Lower lobe of right lung (tissue), 2 donors: ENCODE measurements around the gene ACAP1. TPM values are rescaled to one million over a fixed set of nuclear protein-coding genes. Genes with fewer than 3 reads are reported as not detected.
A peak's percentile ranks its signal among the peaks of the same experiment; 100 is the strongest.

ENCODE experiments used
- ATAC-seq, 2 donors: fragments of 200-7000 bp; cut with Tn5 transposase; one replicate each; pipeline ENCODE4 v1.9.1; 2020 to 2022; ENCODE audit warnings: mild to moderate bottlenecking in 2 of 2, moderate library complexity in 2 of 2
- DNase-seq: peaks from one replicate; pipeline ENCODE4 v3.0.0-alpha.2; 2020
- H3K27ac ChIP-seq: fragments of 200-600 bp; one replicate; pipeline ENCODE4 v1.8.0; 2022
- H3K27me3 ChIP-seq: fragments of 200-600 bp; one replicate; pipeline ENCODE4 v1.8.0; 2022; ENCODE audit warnings: low read depth
- H3K36me3 ChIP-seq: fragments of 200-600 bp; one replicate; pipeline ENCODE4 v1.8.0; 2022; ENCODE audit warnings: mild to moderate bottlenecking
- H3K4me1 ChIP-seq: fragments of 200-600 bp; one replicate; pipeline ENCODE4 v1.8.0; 2022
- H3K4me3 ChIP-seq: fragments of 200-600 bp; one replicate; pipeline ENCODE4 v1.8.0; 2022; ENCODE audit warnings: mild to moderate bottlenecking
- H3K9me3 ChIP-seq: fragments of 200-600 bp; one replicate; pipeline ENCODE4 v1.8.0; 2022
- intact Hi-C: fragments of 100-400 bp; cut with DNase I; formaldehyde crosslinking; loops from one replicate; pipeline ENCODE4 v1.11.0; 2022
- total RNA-seq: library from RNA; stranded (reverse); fragmentation: NEBNext Ultra II Directional; extraction: Animal tissue kit (Norgen Biotek cat#: 25700); gene quantifications from one replicate; pipeline ENCODE4 v1.2.1, GENCODE V29; 2021
- TF ChIP-seq, protein P1 (sequence below): fragments of 200-600 bp; IDR thresholded peaks from one replicate; pipeline ENCODE4 v1.8.0; 2022; ENCODE audit warnings: antibody characterized with exemption, mild to moderate bottlenecking
- donor health status: DM: no; HTN: yes; CAD: no; lungs with severe emphysema.

ACAP1 gene
- total RNA-seq, 1 donor from 2014 or later, result 26.5 TPM

- ATAC-seq, result no peak
- Histone ChIP-seq H3K4me3 (no peak overlapping the region), H3K4me1 (peaks cover 23% of the 10 kb centered on the region), H3K9me3 (no peaks in the 10 kb centered on the region), H3K27ac (no peak overlapping the region), H3K27me3 (no peaks in the 10 kb centered on the region), H3K36me3 (peaks cover 69% of the 10 kb centered on the region)
- TF ChIP-seq, protein P1, sequence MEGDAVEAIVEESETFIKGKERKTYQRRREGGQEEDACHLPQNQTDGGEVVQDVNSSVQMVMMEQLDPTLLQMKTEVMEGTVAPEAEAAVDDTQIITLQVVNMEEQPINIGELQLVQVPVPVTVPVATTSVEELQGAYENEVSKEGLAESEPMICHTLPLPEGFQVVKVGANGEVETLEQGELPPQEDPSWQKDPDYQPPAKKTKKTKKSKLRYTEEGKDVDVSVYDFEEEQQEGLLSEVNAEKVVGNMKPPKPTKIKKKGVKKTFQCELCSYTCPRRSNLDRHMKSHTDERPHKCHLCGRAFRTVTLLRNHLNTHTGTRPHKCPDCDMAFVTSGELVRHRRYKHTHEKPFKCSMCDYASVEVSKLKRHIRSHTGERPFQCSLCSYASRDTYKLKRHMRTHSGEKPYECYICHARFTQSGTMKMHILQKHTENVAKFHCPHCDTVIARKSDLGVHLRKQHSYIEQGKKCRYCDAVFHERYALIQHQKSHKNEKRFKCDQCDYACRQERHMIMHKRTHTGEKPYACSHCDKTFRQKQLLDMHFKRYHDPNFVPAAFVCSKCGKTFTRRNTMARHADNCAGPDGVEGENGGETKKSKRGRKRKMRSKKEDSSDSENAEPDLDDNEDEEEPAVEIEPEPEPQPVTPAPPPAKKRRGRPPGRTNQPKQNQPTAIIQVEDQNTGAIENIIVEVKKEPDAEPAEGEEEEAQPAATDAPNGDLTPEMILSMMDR, result no peak
- intact Hi-C loops, result no loop called here
- DNase-seq, result no peak
These were observed 18.0 kb upstream of the ACAP1 start for GRCh38 chr17:7318121-7318860.

GRCh38 chr17:7321466-7321865, 14.9 kb upstream of the ACAP1 start:
- no peak overlapping the region for H3K27ac ChIP-seq

DNA sequence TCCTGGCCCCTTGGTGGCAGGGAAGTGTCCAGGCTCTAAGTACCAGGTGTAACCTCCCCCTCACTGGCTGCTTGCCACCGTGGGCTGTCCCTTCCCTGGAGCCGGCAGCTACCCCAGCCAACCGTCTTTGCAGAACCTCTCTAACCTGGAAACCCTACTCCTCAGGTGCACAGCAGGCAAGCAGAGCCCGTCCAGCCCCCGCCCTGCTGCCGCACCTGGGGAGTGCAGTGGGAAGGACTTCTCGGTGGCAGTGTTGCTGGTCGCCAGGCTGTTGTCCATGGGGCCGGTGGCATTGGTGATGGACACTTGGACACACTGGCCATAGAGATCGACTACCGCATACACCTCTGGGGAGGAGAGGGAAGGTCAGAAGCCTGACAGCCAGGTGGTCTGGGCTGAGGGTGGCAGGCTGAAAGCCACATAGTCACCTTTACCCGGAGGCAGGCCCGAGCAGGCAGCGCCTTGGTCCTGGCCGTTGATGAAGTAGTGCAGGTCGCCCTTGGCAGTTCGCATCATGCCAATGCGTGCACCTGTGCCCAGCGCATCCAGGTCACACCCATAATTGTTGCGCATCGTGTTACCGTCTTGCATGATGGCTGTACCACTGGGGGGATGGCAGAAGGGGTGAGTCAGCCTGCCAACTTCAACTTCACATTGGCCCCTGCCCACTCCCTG, 13.7 kb upstream of the ACAP1 start:
- peaks cover under 1% of the 10 kb centered on the region for H3K4me1 ChIP-seq
- TF ChIP-seq, protein P1, result no peak
- no peak overlapping the region for H3K4me3 ChIP-seq
- H3K27ac ChIP-seq, result no peak overlapping the region
- peaks cover 85% of the 10 kb centered on the region for H3K36me3 ChIP-seq
- intact Hi-C loops, result no loop called here
- DNase-seq (no peak), ATAC-seq (no peak)
- no peaks in the 10 kb centered on the region for H3K27me3 ChIP-seq
- no peaks in the 10 kb centered on the region for H3K9me3 ChIP-seq

More at GRCh38 chr17:7321466-7321865, 14.9 kb upstream of the ACAP1 start:
- DNase-seq, result no peak
- Histone ChIP-seq H3K4me3 (no peak overlapping the region), H3K36me3 (peaks cover 91% of the 10 kb centered on the region), H3K27me3 (no peaks in the 10 kb centered on the region), H3K4me1 (no peaks in the 10 kb centered on the region), H3K9me3 (no peaks in the 10 kb centered on the region)
- ATAC-seq, result no peak
- TF ChIP-seq, protein P1, result no peak
- intact Hi-C loops, result no loop called here

DNA sequence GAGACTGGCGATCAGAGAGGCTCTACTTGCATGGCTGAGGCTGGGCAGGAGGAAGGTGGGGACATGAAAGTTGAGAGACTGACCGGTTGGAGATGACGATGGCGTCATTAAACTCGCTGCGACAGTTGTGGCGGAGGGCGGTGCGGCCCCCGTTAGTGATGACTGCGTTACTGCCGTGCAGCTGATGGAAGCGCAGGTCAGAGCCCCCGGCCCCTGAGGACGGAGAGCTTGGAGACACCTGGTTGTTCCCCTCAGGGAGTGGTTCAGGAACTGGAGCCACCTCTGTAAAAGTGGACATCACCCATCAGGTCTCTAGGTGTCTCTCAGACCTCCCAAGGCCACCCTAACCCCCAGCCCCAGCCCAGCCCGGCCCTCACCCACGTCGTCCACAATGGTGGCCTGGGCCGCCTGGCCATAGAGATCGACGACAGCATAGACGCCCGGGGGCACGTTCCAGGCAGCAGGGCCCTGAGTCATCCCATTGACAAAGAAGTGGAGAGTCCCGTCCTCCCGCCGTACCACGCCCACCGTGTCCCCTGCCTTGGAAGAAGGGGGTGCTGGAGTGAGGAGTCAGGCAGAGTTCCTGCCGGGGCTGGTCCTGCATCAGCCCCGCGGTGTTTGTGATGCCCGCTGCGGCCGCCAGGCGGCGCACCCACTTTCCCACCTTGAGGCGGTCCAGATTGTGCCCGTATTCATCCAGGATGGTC, 12.4 kb upstream of the ACAP1 start:
- Histone ChIP-seq H3K4me1 (peaks cover 13% of the 10 kb centered on the region), H3K9me3 (no peaks in the 10 kb centered on the region), H3K27me3 (no peaks in the 10 kb centered on the region), H3K4me3 (no peak overlapping the region), H3K27ac (no peak overlapping the region), H3K36me3 (peaks cover 73% of the 10 kb centered on the region)
- DNase-seq (peak; percentile 75), ATAC-seq (peak; percentile 34 to 36)
- TF ChIP-seq, protein P1, result peak; percentile 82
- intact Hi-C loops, result no loop called here

GRCh38 chr17:7324438-7324779, 11.9 kb upstream of the ACAP1 start:
- intact Hi-C loops, result no loop called here
- H3K27ac ChIP-seq, result no peak overlapping the region
- no peak overlapping the region for H3K4me3 ChIP-seq
- no peaks in the 10 kb centered on the region for H3K9me3 ChIP-seq
- DNase-seq (no peak), ATAC-seq (no peak)
- TF ChIP-seq, protein P1, result no peak
- no peaks in the 10 kb centered on the region for H3K27me3 ChIP-seq
- peaks cover 69% of the 10 kb centered on the region for H3K36me3 ChIP-seq
- peaks cover 13% of the 10 kb centered on the region for H3K4me1 ChIP-seq
